KMS-11 (cell line): Measurements from ENCODE around the gene PIH1D1.

ENCODE experiments used
- H2AFZ ChIP-seq: fragments of 200-600 bp; sonication (generic); 2 replicates; pipeline ENCODE4 v1.6.1; 2016; ENCODE audit warnings: antibody characterized with exemption, mixed run types, low read depth
- H3K27ac ChIP-seq: fragments of 200-600 bp; sonication (generic); 2 replicates; pipeline ENCODE4 v1.6.1; 2016; ENCODE audit warnings: mild to moderate bottlenecking, mixed run types
- H3K27me3 ChIP-seq: fragments of 200-600 bp; sonication (generic); 2 replicates; pipeline ENCODE4 v1.6.1; 2017; ENCODE audit warnings: mild to moderate bottlenecking, low read depth, mixed run types, moderate library complexity; ENCODE audit not compliant: insufficient read depth
- H3K36me3 ChIP-seq: fragments of 200-600 bp; sonication (generic); 2 replicates; pipeline ENCODE4 v1.6.1; 2017; ENCODE audit warnings: mild to moderate bottlenecking, mixed run types; ENCODE audit not compliant: insufficient read depth
- H3K4me1 ChIP-seq: fragments of 200-600 bp; sonication (generic); 2 replicates; pipeline ENCODE4 v1.6.1; 2016; ENCODE audit warnings: mild to moderate bottlenecking, low read depth, mixed run types; ENCODE audit not compliant: poor library complexity, severe bottlenecking
- H3K4me2 ChIP-seq: fragments of 200-600 bp; sonication (generic); 2 replicates; pipeline ENCODE4 v1.7.0; 2016; ENCODE audit warnings: mild to moderate bottlenecking, mixed run types
- H3K4me3 ChIP-seq: fragments of 200-600 bp; sonication (generic); IDR thresholded peaks from 2 replicates; pipeline ENCODE4 v1.6.1; 2017; ENCODE audit warnings: low read depth, low read length, mixed read lengths; ENCODE audit not compliant: insufficient read depth
- H3K79me2 ChIP-seq: fragments of 200-600 bp; sonication (generic); 2 replicates; pipeline ENCODE4 v1.6.1; 2016; ENCODE audit warnings: low read depth, mixed run types; ENCODE audit not compliant: insufficient read depth
- H3K9ac ChIP-seq: fragments of 200-600 bp; sonication (generic); 2 replicates; pipeline ENCODE4 v1.6.1; 2016; ENCODE audit warnings: mild to moderate bottlenecking, mixed run types
- H4K20me1 ChIP-seq: fragments of 200-600 bp; sonication (generic); 2 replicates; pipeline ENCODE4 v1.6.1; 2016; ENCODE audit warnings: mild to moderate bottlenecking, mixed run types; ENCODE audit not compliant: insufficient read depth
- TF ChIP-seq, protein P1 (sequence below): fragments of 200-600 bp; sonication (generic); conservative IDR thresholded peaks from 2 replicates; pipeline ENCODE4 v1.6.1; 2017; ENCODE audit warnings: low read depth, mild to moderate bottlenecking, antibody characterized with exemption, low read length, moderate library complexity, mixed read lengths

The PIH1D1 gene

DNA sequence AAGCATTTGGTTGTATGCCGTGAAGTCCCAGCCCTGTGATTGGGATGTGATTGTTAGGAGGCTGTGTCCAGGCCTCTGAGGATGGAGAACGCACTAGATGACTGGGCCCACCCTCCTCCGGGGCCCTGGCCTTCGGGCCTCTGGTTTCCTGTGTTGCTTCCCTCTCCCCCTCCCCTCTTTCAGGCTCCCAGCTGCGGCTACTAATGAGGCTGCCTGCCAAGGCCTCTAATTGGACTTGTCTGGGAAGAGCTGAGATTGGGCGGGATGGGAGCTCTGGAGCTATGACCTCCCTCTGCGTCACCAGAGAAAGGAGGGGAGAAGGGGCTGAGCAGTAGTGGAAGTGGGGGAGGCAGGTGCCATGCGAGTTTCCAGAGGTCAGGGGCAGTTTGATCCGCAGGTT is 38.3 kb downstream of the PIH1D1 start:
- Histone ChIP-seq H3K4me1 (peaks cover 11% of the 10 kb centered on the region), H3K27ac (no peak overlapping the region), H4K20me1 (no peaks in the 10 kb centered on the region)

DNA sequence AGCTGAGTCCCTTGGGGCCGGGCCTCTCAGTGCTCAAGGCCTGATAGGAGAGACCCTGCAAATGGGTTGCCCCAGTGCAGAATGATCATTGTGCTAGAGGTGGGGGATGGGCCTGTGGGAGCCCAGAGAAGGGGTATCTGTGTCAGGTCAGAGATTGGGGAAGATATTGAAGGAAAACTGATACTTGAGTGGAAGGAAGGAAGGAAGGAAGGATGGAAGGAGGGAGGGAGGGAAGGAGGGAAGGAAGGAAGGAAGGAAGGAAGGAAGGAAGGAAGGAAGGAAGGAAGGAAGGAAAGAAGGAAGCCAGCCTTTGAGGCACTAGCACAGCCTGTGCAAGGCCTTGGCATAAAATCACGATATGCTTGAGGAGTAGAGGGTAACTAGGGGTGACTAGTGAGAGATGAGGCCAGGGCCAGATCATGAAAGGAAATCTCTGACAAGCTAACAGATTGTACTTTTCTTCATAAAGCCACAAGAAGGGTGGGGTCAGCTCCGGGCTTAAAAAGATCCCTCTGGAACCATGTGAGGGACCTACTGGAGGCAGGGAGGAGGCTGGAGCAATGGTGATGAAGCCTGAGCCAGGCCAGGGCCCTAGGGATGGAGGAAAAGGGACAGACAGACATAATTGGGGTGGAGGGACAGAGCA is 39.8 kb downstream of the PIH1D1 start:
- H4K20me1 ChIP-seq = no peaks in the 10 kb centered on the region
- H3K4me1 ChIP-seq = peaks cover 11% of the 10 kb centered on the region
- H3K27me3 ChIP-seq = peaks cover 81% of the 10 kb centered on the region
- H3K36me3 ChIP-seq = no peaks in the 10 kb centered on the region
- TF ChIP-seq, protein P1, sequence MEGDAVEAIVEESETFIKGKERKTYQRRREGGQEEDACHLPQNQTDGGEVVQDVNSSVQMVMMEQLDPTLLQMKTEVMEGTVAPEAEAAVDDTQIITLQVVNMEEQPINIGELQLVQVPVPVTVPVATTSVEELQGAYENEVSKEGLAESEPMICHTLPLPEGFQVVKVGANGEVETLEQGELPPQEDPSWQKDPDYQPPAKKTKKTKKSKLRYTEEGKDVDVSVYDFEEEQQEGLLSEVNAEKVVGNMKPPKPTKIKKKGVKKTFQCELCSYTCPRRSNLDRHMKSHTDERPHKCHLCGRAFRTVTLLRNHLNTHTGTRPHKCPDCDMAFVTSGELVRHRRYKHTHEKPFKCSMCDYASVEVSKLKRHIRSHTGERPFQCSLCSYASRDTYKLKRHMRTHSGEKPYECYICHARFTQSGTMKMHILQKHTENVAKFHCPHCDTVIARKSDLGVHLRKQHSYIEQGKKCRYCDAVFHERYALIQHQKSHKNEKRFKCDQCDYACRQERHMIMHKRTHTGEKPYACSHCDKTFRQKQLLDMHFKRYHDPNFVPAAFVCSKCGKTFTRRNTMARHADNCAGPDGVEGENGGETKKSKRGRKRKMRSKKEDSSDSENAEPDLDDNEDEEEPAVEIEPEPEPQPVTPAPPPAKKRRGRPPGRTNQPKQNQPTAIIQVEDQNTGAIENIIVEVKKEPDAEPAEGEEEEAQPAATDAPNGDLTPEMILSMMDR = no peak
- no peak overlapping the region for H3K9ac ChIP-seq
- H3K79me2 ChIP-seq = no peaks in the 10 kb centered on the region
- H3K27ac ChIP-seq = no peak overlapping the region
- H3K4me2 ChIP-seq = no peak overlapping the region
- no peak overlapping the region for H3K4me3 ChIP-seq
- no peak overlapping the region for H2AFZ ChIP-seq

More for the DNA sequence above, 38.3 kb downstream of the PIH1D1 start:
- H3K27me3 ChIP-seq = peaks cover 84% of the 10 kb centered on the region
- TF ChIP-seq, protein P1 = no peak
- no peaks in the 10 kb centered on the region for H3K79me2 ChIP-seq
- H3K4me3 ChIP-seq = no peak overlapping the region
- no peak overlapping the region for H3K9ac ChIP-seq
- H3K36me3 ChIP-seq = no peaks in the 10 kb centered on the region
- no peak overlapping the region for H3K4me2 ChIP-seq
- no peak overlapping the region for H2AFZ ChIP-seq

DNA sequence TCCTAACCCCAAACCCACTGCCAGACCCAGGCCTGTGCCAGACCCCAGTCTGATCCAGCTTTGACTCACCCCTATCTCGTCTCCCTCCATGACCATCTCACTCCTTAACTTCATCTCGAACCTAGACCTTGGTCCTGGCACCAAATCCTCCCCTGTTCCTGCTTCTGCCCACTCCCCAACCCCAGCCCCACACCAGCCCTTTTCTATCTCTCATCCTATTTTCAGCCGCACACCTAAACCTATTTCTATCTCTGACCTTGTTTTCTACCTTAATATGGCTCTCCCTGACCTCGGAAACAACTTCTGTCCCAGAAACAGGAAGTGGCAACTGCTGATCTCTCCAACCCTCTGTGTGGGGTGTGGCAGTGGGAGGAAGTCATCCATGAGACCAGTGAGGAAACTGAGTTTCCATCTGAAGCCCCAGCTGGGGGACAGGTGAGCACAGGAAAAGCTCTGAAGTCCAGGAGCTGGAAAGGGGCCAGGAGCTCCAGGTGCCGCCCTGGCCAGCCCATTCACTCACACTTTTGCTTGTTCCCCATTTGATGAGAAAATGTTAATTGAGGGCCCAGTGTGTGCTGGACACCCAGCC is 42.1 kb downstream of the PIH1D1 start:
- H3K27ac ChIP-seq = no peak overlapping the region
- H3K9ac ChIP-seq = no peak overlapping the region
- H3K27me3 ChIP-seq = peaks cover 75% of the 10 kb centered on the region
- H3K4me1 ChIP-seq = peaks cover 11% of the 10 kb centered on the region
- H3K4me3 ChIP-seq = no peak overlapping the region
- no peaks in the 10 kb centered on the region for H4K20me1 ChIP-seq
- H2AFZ ChIP-seq = peak overlapping the region; percentile 20; the same call in 1 of the 2 replicates
- H3K36me3 ChIP-seq = no peaks in the 10 kb centered on the region
- no peaks in the 10 kb centered on the region for H3K79me2 ChIP-seq
- TF ChIP-seq, protein P1 = no peak
- H3K4me2 ChIP-seq = no peak overlapping the region

DNA sequence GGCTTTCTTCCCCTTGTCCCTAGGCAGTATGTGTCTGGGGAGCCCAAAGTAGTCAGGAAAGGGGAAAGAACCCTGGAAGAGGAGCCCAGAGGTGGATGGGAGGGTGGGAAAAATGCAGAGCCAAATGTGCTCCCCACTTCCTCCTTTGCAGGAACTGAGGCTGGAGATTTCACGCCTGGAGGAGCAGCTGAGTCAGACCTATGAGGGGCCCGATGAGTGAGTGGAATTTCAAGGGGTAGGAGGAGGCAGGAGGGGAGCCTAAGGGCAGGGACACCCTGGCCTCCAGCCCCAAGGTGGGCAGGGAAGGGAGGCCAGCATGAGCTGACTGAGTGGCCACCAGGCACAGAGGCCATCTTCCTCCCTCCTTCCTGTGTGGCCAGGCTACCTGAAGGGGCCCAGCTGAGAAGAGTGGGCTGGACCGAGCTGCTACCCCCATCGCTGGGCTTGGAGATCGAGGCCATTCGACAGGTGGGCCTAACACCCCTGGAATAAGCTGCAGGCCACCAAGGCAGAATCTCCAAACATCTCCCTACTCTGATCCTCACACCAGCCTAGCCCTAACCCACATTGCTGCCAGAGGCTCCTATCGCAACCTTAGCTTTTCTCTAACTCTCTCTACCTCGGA is 42.7 kb downstream of the PIH1D1 start:
- peak overlapping the region; percentile 20; the same call in 1 of the 2 replicates for H2AFZ ChIP-seq
- H4K20me1 ChIP-seq = no peaks in the 10 kb centered on the region
- H3K36me3 ChIP-seq = no peaks in the 10 kb centered on the region
- peaks cover 75% of the 10 kb centered on the region for H3K27me3 ChIP-seq
- no peak overlapping the region for H3K27ac ChIP-seq
- H3K4me3 ChIP-seq = no peak overlapping the region
- H3K79me2 ChIP-seq = no peaks in the 10 kb centered on the region
- no peak overlapping the region for H3K4me2 ChIP-seq
- TF ChIP-seq, protein P1 = no peak
- H3K9ac ChIP-seq = no peak overlapping the region
- peaks cover 12% of the 10 kb centered on the region for H3K4me1 ChIP-seq
